ENCODE data around the gene ACTRT2.

The ACTRT2 gene

GRCh38 chr1:3071565-3072390 lies 50.5 kb downstream of the ACTRT2 start:
- no peak for DNase-seq
